Liver (tissue), 9 donors: ENCODE measurements around the gene SSC4D. TPM values are rescaled to one million over a fixed set of nuclear protein-coding genes. Genes with fewer than 3 reads are reported as not detected.

Experiments
- DNase-seq: peaks from one replicate; pipeline ENCODE4 v3.0.0-alpha.2; 2017; ENCODE audit warnings: low spot score
- H3K27ac ChIP-seq, 2 donors: one replicate each; pipeline ENCODE4 v1.7.0; 2013; ENCODE audit warnings: inconsistent platforms in 2 of 2, low read length in 2 of 2, control low read depth in 1 of 2, low read depth in 1 of 2, mild to moderate bottlenecking in 1 of 2
- H3K27me3 ChIP-seq, 4 donors: one replicate each; pipeline versions ENCODE4 v1.6.1 to v1.7.0; 2013; ENCODE audit warnings: low read length in 3 of 4, inconsistent platforms in 1 of 4, mild to moderate bottlenecking in 1 of 4, moderate library complexity in 1 of 4; ENCODE audit not compliant: control insufficient read depth in 4 of 4, insufficient read depth in 4 of 4
- H3K36me3 ChIP-seq, 4 donors: one replicate each; pipeline versions ENCODE4 v1.6.1 to v1.7.0; 2013; ENCODE audit warnings: low read length in 3 of 4, mild to moderate bottlenecking in 3 of 4, low read depth in 1 of 4, moderate library complexity in 1 of 4; ENCODE audit not compliant: control insufficient read depth in 4 of 4, insufficient read depth in 3 of 4
- H3K4me1 ChIP-seq, 4 donors: one replicate each; pipeline versions ENCODE4 v1.6.1 to v1.7.0; 2013; ENCODE audit warnings: low read length in 3 of 4, mild to moderate bottlenecking in 3 of 4, moderate library complexity in 1 of 4; ENCODE audit not compliant: control insufficient read depth in 4 of 4, insufficient read depth in 4 of 4
- H3K4me3 ChIP-seq, 3 donors: one replicate each; pipeline versions ENCODE4 v1.6.1 to v1.7.0; 2013; ENCODE audit warnings: low read length in 3 of 3, control low read depth in 1 of 3, low read depth in 1 of 3, mild to moderate bottlenecking in 1 of 3
- H3K9ac ChIP-seq, 2 donors: one replicate each; pipeline ENCODE4 v1.7.0; 2013; ENCODE audit warnings: low read length in 2 of 2, mild to moderate bottlenecking in 2 of 2, moderate library complexity in 2 of 2, control low read depth in 1 of 2, low read depth in 1 of 2
- H3K9me3 ChIP-seq, 4 donors: one replicate each; pipeline versions ENCODE4 v1.6.1 to v1.7.0; 2013; ENCODE audit warnings: low read length in 3 of 4; ENCODE audit not compliant: control insufficient read depth in 4 of 4
- EGR1 ChIP-seq, 2 donors: IDR thresholded peaks; 2 replicates each; pipeline ENCODE4 v1.6.1; 2016 to 2018; ENCODE audit warnings: antibody characterized with exemption in 2 of 2, low read depth in 2 of 2
- FOXA1 ChIP-seq: IDR thresholded peaks from 2 replicates; pipeline ENCODE4 v1.6.1; 2016; ENCODE audit warnings: antibody characterized with exemption
- FOXA2 ChIP-seq: IDR thresholded peaks from 2 replicates; pipeline ENCODE4 v1.6.1; 2016; ENCODE audit warnings: antibody characterized with exemption
- GABPA ChIP-seq, 2 donors: IDR thresholded peaks in 1 of 2; conservative IDR thresholded peaks in 1 of 2; 2 replicates each; pipeline ENCODE4 v1.6.1; 2016; ENCODE audit warnings: antibody characterized with exemption in 2 of 2, mild to moderate bottlenecking in 1 of 2, moderate library complexity in 1 of 2
- HNF4G ChIP-seq: IDR thresholded peaks from 2 replicates; pipeline ENCODE4 v1.6.1; 2016; ENCODE audit warnings: antibody characterized with exemption
- JUND ChIP-seq, 2 donors: IDR thresholded peaks; 2 replicates each; pipeline ENCODE4 v1.6.1; 2016; ENCODE audit warnings: antibody characterized with exemption in 2 of 2
- NR2F2 ChIP-seq: IDR thresholded peaks from 2 replicates; pipeline ENCODE4 v1.6.1; 2016; ENCODE audit warnings: antibody characterized with exemption
- RXRA ChIP-seq, 2 donors: IDR thresholded peaks; 2 replicates each; pipeline ENCODE4 v1.6.1; 2017 to 2018; ENCODE audit warnings: antibody characterized with exemption in 2 of 2, mild to moderate bottlenecking in 1 of 2
- YY1 ChIP-seq: IDR thresholded peaks from 2 replicates; pipeline ENCODE4 v1.6.1; 2016; ENCODE audit warnings: antibody characterized with exemption, mild to moderate bottlenecking
- WGBS: extraction: QIAGEN DNeasy Blood & Tissue Kit; methylation state at CpG from one replicate; pipeline ENCODE4 v1.1.7; 2013; 5-methylcytosine and 5-hydroxymethylcytosine counted together
- polyA plus RNA-seq, 2 donors: library from polyadenylated mRNA; stranded (reverse) in 1 of 2; unstranded in 1 of 2; fragments of 200-250 nt in 1 of 2; fragments of >200 nt in 1 of 2; fragmentation: Nextera tagmentation in 1 of 2; extraction: Ambion mirVana in 1 of 2; gene quantifications; one replicate each; pipeline versions ENCODE4 v1.2.1 to v1.2.3, GENCODE V29; 2013 to 2015
- total RNA-seq, 2 donors: library from RNA; depleted of rRNA; stranded (reverse); fragments of >200 nt; gene quantifications; one replicate each; pipeline ENCODE4 v1.2.3, GENCODE V29; 2014
- TF ChIP-seq, protein P1 (sequence below): IDR thresholded peaks from 2 replicates; pipeline ENCODE4 v1.6.1; 2016; ENCODE audit warnings: antibody characterized with exemption
- TF ChIP-seq, protein P2 (sequence below): IDR thresholded peaks from 2 replicates; pipeline ENCODE4 v1.6.1; 2016; ENCODE audit warnings: antibody characterized with exemption, mild to moderate bottlenecking
- TF ChIP-seq, protein P3 (sequence below): IDR thresholded peaks from 2 replicates; pipeline ENCODE4 v1.6.1; 2016; ENCODE audit warnings: antibody characterized with exemption
- TF ChIP-seq, protein P4 (sequence below): IDR thresholded peaks from 2 replicates; pipeline ENCODE4 v1.6.1; 2016; ENCODE audit warnings: antibody characterized with exemption
- donor health status: healthy.
- donor health status: healthy.
- donor health status: healthy.
- donor health status: healthy.
- donor health status: healthy.

The SSC4D gene
- total and polyA plus RNA-seq, 4 donors, result 1.2 to 2.3 (median 1.5) TPM

DNA sequence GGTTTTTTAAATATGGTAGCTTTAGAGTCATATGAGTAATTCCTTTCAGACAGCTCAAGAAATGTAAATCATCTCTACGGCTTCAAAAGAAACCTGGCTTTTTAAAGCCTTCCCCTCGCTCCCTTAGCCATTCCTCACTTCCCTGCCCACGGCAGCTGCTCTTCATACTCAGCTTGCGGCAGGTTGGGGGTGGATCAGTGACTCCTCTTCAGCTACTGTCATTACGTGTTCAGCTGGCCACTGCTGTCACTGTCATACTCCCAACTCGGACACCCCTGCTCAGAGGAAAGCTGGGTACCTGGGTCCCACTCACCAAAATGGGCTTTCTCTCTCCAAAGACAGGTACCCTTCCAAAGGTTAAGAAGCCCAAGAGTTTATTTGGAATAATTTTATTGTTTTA lies 57.3 kb downstream of the SSC4D start:
- 92% methylated on average over 6 of the region's 6 CpGs for WGBS
- peaks cover 0 to 8% (median 5%) of the 10 kb centered on the region in 4 donors for H3K36me3 ChIP-seq
- no peak overlapping the region for H3K4me3 ChIP-seq
- H3K9me3 ChIP-seq, result no peaks in the 10 kb centered on the region
- no peak for TF ChIP-seq FOXA2
- no peak for TF ChIP-seq HNF4G
- no peak for TF ChIP-seq NR2F2
- TF ChIP-seq, protein P1, sequence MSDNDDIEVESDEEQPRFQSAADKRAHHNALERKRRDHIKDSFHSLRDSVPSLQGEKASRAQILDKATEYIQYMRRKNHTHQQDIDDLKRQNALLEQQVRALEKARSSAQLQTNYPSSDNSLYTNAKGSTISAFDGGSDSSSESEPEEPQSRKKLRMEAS, result no peak
- no peak overlapping the region for H3K27ac ChIP-seq
- no peaks in the 10 kb centered on the region for H3K27me3 ChIP-seq
- DNase-seq, result no peak
- peaks cover 5 to 28% (median 21%) of the 10 kb centered on the region in 4 donors for H3K4me1 ChIP-seq
- no peak overlapping the region for H3K9ac ChIP-seq

DNA sequence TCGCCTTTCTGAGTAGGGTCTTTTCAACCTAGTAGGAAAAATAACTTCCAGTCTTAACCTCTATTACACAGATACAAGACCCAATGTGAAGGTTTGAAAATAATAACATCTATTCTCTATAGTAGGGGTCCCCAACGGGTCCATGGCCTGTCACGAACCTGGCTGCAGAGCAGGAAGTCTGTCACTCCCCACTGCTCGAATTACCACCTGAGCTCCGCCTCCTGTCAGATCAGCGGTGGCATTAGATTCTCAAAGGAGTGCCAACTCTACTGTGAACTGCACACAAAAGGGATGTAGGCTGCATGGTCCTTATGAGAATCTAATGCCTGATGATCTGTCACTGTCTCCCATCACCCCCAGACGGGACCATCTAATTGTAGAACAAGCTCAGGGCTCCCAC lies 58.1 kb downstream of the SSC4D start:
- Histone ChIP-seq H3K27ac (no peak overlapping the region), H3K36me3 (peaks cover 3 to 10% (median 8%) of the 10 kb centered on the region in 4 donors), H3K4me1 (peaks cover 6 to 31% (median 17%) of the 10 kb centered on the region in 4 donors), H3K27me3 (no peaks in the 10 kb centered on the region), H3K9ac (no peak overlapping the region), H3K4me3 (no peak overlapping the region), H3K9me3 (no peaks in the 10 kb centered on the region)
- DNase-seq, result no peak
- WGBS, result 84% methylated on average over 7 of the region's 7 CpGs
- TF ChIP-seq, protein P2, sequence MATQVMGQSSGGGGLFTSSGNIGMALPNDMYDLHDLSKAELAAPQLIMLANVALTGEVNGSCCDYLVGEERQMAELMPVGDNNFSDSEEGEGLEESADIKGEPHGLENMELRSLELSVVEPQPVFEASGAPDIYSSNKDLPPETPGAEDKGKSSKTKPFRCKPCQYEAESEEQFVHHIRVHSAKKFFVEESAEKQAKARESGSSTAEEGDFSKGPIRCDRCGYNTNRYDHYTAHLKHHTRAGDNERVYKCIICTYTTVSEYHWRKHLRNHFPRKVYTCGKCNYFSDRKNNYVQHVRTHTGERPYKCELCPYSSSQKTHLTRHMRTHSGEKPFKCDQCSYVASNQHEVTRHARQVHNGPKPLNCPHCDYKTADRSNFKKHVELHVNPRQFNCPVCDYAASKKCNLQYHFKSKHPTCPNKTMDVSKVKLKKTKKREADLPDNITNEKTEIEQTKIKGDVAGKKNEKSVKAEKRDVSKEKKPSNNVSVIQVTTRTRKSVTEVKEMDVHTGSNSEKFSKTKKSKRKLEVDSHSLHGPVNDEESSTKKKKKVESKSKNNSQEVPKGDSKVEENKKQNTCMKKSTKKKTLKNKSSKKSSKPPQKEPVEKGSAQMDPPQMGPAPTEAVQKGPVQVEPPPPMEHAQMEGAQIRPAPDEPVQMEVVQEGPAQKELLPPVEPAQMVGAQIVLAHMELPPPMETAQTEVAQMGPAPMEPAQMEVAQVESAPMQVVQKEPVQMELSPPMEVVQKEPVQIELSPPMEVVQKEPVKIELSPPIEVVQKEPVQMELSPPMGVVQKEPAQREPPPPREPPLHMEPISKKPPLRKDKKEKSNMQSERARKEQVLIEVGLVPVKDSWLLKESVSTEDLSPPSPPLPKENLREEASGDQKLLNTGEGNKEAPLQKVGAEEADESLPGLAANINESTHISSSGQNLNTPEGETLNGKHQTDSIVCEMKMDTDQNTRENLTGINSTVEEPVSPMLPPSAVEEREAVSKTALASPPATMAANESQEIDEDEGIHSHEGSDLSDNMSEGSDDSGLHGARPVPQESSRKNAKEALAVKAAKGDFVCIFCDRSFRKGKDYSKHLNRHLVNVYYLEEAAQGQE, result no peak
- TF ChIP-seq GABPA (IDR thresholded peaks at IDR 0.05 in 1 of 2, conservative IDR thresholded peaks at IDR 0.05 in 1 of 2), result no peak
- TF ChIP-seq EGR1 (IDR thresholded peaks at IDR 0.05; ENCODE audit: low read depth in 2 of 2), result no peak
- no peak for TF ChIP-seq FOXA2
- no peak for TF ChIP-seq FOXA1
- no peak for TF ChIP-seq YY1
- TF ChIP-seq RXRA (IDR thresholded peaks at IDR 0.05), result no peak
- TF ChIP-seq, protein P3, sequence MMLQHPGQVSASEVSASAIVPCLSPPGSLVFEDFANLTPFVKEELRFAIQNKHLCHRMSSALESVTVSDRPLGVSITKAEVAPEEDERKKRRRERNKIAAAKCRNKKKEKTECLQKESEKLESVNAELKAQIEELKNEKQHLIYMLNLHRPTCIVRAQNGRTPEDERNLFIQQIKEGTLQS, result no peak
- no peak for TF ChIP-seq HNF4G
- no peak for TF ChIP-seq JUND (IDR thresholded peaks at IDR 0.05)
- TF ChIP-seq, protein P4, sequence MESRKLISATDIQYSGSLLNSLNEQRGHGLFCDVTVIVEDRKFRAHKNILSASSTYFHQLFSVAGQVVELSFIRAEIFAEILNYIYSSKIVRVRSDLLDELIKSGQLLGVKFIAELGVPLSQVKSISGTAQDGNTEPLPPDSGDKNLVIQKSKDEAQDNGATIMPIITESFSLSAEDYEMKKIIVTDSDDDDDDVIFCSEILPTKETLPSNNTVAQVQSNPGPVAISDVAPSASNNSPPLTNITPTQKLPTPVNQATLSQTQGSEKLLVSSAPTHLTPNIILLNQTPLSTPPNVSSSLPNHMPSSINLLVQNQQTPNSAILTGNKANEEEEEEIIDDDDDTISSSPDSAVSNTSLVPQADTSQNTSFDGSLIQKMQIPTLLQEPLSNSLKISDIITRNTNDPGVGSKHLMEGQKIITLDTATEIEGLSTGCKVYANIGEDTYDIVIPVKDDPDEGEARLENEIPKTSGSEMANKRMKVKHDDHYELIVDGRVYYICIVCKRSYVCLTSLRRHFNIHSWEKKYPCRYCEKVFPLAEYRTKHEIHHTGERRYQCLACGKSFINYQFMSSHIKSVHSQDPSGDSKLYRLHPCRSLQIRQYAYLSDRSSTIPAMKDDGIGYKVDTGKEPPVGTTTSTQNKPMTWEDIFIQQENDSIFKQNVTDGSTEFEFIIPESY, result no peak
